Measurements from ENCODE around the gene SPECC1. TPM values are rescaled to one million over a fixed set of nuclear protein-coding genes. Genes with fewer than 3 reads are reported as not detected.

SPECC1 gene
- total RNA-seq, 1 donor from 2014 or later, result 31.0 TPM

DNA sequence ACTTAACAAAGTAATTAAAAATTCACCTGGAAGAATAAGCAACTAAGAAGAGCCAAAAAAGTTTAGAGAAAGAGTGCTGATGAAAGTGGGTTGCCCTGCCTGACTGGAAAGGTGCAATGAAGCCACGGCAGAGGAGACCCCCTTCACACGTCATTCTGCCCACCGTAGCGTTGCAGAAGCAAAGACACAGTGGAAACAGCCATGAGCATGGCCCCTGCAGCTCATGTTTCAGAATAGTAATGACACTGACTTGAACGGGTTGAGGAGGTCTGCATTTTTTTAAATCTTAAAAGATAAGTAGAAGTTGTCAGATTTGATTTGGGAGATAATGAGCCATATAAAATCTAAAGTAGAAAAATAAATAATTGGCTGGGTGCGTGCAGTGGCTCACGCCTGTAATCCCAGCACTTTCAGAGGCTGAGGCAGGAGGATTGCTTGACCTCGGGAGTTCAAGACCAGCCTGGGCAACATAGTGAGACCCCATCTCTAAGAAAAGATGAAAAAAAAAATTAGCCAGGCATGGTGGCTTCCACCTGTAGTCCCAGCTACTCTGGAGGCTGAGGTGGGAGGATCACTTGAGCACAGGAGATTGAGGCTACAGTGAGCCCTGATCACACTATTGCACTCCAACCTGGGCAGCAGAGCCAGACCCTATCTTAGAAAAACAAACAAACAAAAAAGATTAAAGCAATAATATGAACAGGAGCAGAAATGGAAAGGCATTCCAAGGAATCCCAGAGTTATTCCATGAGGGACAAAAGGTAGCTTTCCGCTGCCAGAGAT is 273.6 kb downstream of the SPECC1 start:
- Histone ChIP-seq H3K4me3 (no peak overlapping the region), H3K27me3 (no peaks in the 10 kb centered on the region), H3K4me1 (no peaks in the 10 kb centered on the region), H3K9me3 (no peaks in the 10 kb centered on the region), H3K27ac (no peak overlapping the region), H3K36me3 (no peaks in the 10 kb centered on the region)
- intact Hi-C loops (cut with DNase I), result no loop called here
- no peak for ATAC-seq
- TF ChIP-seq, protein P1, sequence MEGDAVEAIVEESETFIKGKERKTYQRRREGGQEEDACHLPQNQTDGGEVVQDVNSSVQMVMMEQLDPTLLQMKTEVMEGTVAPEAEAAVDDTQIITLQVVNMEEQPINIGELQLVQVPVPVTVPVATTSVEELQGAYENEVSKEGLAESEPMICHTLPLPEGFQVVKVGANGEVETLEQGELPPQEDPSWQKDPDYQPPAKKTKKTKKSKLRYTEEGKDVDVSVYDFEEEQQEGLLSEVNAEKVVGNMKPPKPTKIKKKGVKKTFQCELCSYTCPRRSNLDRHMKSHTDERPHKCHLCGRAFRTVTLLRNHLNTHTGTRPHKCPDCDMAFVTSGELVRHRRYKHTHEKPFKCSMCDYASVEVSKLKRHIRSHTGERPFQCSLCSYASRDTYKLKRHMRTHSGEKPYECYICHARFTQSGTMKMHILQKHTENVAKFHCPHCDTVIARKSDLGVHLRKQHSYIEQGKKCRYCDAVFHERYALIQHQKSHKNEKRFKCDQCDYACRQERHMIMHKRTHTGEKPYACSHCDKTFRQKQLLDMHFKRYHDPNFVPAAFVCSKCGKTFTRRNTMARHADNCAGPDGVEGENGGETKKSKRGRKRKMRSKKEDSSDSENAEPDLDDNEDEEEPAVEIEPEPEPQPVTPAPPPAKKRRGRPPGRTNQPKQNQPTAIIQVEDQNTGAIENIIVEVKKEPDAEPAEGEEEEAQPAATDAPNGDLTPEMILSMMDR (IDR thresholded peaks at IDR 0.05), result no peak
- no peak for DNase-seq

DNA sequence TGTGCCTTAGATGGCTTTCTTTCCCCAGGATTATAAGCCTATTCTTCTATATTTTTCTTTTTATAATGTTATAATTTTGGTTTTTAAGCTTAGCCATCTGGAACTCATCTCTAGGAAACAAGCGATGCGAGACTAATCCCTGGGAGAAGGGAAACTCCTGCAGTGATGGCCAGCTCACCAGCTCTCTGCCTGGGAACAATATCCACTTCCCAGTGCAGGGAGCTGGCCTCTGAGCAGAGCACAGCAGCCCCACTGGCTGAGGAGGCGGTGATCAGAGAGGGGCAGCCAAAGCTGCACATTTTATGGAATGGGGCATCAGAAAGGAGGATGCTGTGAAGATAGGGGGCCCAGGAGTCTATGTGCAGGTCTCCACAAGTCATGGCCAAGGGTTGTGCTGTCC is 274.9 kb downstream of the SPECC1 start:
- no peaks in the 10 kb centered on the region for H3K4me1 ChIP-seq

DNA sequence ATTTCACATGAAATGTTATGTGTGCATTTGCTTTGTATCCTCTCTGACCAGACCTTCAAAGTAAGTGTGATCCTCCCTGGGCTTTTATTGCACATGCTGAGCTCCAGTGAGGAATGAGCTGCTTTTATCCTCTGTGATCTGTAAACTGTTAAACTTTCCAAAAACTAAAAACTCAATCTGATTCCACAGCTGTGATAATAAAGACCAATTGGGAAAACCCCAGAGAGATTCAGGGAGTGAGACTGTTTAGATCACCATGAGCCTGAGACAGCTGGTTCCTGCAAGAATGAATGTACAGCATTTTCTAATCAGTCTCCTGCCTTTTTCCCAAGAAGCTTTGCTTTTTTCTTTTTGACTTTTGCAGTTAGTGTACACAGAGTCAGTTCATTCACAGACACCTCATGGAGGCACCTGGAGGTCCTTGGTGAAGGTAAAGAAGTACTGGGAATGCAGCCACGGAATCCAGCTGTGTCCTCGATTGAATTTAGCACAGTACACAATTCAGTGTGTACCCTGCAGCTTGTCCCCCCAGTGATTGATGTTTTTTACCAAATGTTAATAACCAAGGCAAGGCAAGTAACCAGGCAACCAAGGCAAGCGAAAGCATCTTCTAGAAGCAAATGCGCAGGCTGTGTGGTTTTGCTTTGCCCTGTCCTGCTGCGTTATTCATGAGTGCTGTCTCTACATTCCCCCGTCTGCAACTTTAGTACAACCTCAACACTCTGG is 275.6 kb downstream of the SPECC1 start:
- Histone ChIP-seq H3K4me1 (no peaks in the 10 kb centered on the region), H3K9me3 (no peaks in the 10 kb centered on the region), H3K27ac (no peak overlapping the region), H3K36me3 (no peaks in the 10 kb centered on the region), H3K27me3 (no peaks in the 10 kb centered on the region), H3K4me3 (no peak overlapping the region)
- no peak for ATAC-seq
- DNase-seq, result no peak
- TF ChIP-seq, protein P1 (IDR thresholded peaks at IDR 0.05), result no peak
- intact Hi-C loops (cut with DNase I), result no loop called here

More for the DNA sequence above, 274.9 kb downstream of the SPECC1 start:
- H3K27me3 ChIP-seq, result no peaks in the 10 kb centered on the region
- no peaks in the 10 kb centered on the region for H3K9me3 ChIP-seq
- no peak for DNase-seq
- H3K36me3 ChIP-seq, result no peaks in the 10 kb centered on the region
- H3K27ac ChIP-seq, result no peak overlapping the region
- ATAC-seq, result no peak
- intact Hi-C loops (cut with DNase I), result no loop called here
- TF ChIP-seq, protein P1 (IDR thresholded peaks at IDR 0.05), result no peak
- no peak overlapping the region for H3K4me3 ChIP-seq

DNA sequence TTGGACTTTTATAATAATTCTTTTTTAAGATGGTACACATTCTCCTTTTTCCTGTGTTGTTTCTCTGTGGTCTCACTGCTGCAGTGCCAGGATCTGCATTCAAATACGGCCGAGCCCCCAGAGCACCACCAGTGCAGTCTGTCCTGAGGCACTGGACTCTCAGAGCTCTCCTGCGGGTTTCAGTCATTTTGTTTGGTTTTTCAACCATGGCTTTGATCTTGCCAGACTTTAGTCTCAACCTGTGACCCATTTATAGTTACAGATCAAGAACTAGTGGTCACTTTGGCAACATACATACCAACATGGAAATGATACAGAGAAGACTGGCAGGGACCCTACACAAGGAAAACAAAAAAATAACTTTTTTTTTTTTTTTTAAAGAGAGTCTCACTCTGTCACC is 280.8 kb downstream of the SPECC1 start:
- Histone ChIP-seq H3K9me3 (no peaks in the 10 kb centered on the region), H3K36me3 (no peaks in the 10 kb centered on the region), H3K27me3 (no peaks in the 10 kb centered on the region), H3K27ac (no peak overlapping the region), H3K4me1 (no peaks in the 10 kb centered on the region), H3K4me3 (no peak overlapping the region)
- intact Hi-C loops (cut with DNase I), result no loop called here
- no peak for DNase-seq
- TF ChIP-seq, protein P1 (IDR thresholded peaks at IDR 0.05), result no peak
- ATAC-seq, result no peak

DNA sequence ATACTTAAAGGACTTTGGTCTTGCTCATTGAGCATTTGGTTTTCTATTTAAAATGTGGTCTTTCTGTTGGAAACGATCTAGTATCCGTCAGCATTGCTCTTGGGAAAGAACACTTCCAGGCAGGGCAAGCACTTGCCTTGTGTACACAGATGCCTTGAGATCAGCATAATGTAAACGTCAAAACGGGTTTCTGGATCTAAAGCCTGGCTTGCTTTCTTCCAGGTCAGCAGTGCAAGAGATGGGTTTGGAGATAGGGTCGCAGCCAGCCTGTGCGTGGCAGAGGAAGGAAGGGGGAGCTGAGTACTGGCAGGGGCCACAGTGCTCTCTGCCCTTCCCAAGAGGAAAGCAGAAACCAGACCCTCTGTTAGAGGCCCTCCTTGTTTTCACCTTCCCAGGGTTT is 282.7 kb downstream of the SPECC1 start:
- no peaks in the 10 kb centered on the region for H3K36me3 ChIP-seq
- no peak overlapping the region for H3K27ac ChIP-seq
- H3K4me1 ChIP-seq, result no peaks in the 10 kb centered on the region
- H3K27me3 ChIP-seq, result no peaks in the 10 kb centered on the region
- intact Hi-C loops (cut with DNase I), result no loop called here
- no peak overlapping the region for H3K4me3 ChIP-seq
- TF ChIP-seq, protein P1 (IDR thresholded peaks at IDR 0.05), result no peak
- no peaks in the 10 kb centered on the region for H3K9me3 ChIP-seq
- DNase-seq, result no peak
- ATAC-seq, result no peak
